Stimulated activated CD4-positive, alpha-beta T cell treated with anti-CD3 and anti-CD28 coated beads, Interleukin-2, amount 100 ng/mL, for 24 hours (primary cell): Measurements from ENCODE around the gene ZIM2.
"Not testable (repeated sequence)": the region's sequence is repeated elsewhere in the genome, so short reads cannot be mapped to it uniquely, and the experiment has no call there.

Source experiments
- DNase-seq, 2 donors: peaks; one replicate each; pipeline ENCODE4 v3.0.0-alpha.2; 2020

ZIM2 gene

DNA sequence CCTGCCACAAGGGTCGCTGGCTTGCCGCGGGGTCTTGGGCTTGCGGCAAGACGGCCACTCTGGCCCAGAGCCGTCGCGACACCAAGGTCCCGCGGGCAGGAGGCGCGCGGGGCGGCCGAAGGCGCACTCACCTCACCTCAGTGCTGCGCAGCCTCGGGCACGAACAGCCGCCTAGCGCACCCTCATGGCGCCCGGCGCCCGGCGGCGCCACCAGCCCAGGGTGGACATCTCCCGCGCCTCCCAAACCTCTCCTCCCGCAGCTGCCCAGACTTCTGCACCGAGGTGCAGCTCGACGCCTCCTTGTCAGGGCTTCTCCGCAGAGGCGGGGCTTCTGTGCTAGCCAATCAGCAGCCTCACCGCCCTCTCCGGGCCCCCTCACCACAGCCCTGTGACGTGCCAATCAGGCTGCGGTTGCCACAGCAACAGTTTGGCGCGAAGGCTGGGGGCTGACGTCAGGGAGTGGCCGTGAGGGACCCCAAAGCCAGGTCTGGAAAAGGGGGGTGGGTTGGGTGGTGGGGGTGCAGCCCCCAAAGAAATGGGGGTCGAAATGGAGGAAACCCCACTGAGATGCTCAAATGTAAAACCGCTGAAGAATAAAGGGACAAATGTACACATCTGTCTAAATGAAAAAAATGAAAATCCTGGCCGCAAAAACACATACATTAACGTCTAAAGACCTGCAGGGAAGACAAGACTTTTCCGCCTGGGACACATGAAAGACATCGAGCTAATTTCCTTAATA is at the start of gene ZIM2, which contains the start of gene PEG3:
ZIM2 (minus strand) TSS at position 276 of the 742 bp plus-strand sequence. CDS start 16,449 bp downstream, outside the sequence.
PEG3 (minus strand) TSS at position 276 of the 742 bp plus-strand sequence. CDS start 16,071 bp downstream, outside the sequence.
- no peak for DNase-seq

DNA sequence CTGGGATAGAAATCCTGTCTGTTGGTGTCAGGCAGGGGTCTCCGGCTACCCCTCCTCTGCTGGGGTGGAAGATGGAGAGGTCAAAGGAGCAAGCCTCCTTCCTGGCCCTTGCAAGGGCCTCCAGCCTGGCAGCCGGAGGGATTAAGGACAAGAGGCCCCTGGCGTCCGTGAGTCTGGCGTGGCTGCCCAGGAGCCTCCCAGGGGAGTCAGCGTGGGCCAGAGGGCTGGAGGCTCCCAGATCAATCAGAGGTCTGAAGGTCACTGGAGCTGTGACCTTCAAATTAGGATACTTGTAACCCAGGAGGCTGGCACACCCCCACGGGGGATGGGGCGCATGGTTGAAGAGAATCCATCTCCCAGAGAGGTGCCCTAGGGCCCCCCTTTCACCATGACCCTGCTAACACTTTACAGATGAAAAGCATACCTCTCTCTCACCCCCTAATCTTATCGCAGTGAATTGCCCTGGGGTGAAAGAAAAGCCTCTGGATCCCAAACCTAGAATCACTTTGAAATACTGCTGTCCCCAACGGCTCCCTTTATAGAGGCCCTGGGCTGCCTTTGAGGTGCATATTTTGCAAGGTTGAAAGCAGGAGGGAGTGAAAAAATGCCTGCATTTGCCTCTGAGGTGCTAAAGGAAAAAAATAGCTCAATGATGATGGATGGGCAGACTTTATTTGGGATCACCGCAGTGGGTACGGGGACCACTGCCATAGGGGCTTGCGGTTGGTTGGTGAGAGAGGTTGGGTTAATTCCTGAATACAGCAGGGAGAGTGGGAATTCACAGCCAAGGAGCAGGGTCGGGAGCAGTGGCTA is 44.9 kb upstream of the ZIM2 start:
- DNase-seq = no peak

DNA sequence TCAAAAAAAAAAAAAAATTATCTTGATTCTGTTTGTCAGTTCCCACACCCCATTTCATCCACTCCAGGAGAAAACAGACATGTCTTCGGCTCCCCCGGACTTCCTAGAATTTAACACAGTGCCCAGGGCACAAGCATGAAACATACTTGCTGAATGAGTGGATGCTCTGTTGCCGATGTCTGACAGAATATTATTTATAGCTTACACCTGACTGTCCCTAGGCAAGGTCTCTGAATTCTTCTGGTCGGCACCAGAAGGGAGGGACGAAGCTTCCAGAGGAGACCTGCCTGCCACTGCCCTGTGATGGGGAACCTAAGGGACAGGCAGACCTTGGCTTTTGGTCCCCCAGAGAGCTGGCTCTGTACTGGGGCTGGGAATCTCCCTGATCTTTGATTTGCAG is 43.9 kb upstream of the ZIM2 start:
- DNase-seq = no peak

DNA sequence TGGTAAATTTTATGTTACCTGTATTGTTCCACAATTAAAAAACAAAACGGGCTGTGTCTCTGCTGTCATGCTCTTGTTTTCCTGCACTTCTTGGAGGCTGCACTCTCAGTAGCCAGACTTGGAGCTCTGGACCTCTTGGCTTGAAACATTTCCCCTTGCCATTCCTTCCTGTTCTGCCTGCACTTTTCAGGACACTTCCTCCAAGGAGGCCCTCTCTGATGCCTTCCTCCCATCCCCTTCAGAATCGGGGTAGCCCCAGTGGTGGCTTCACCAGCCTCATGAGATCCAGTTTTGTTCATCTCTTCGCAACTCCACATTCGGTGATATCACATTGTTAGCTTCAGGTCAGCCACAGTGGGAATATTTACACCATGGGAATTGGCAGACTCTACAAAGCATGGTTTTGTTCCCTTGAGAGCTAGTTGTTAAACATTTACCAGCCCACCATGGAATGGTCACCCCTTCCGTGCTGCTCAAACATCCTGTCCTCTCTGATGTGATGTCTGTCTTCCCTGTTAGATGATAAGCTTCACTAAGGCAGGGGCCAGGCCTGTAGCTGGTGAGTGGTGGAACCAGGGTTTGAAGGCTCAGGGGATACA is 40.2 kb upstream of the ZIM2 start:
- DNase-seq = no peak

DNA sequence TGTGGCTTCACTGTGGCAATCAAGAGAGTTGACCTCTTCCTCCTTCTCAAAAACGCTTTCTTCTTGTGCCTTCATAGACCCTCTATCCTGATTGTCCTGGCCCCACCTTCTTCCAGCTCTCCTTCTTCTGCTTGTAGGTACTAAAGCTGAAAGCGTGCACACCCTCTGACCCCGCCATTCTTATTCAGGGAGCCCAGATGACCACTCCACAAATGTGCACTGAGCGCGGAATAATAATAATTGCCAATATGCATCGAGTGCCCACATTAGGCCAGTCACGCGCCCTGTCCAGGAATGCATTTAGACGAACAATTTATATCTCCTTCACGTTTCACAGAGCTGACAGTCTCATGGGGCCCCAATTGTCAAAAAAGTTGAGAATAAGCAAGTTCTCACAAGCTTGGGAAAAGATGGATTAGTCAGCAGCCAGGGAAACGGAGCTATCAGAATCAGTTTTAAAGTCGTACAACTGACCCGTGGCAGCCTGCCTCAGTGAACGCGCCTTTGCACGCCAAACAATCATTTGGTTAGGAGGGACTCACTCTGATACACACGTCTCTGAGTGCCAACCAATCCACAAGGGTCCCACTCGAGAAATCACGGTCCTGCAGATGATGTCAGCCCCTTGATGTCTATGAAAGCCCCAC is 36.7 kb upstream of the ZIM2 start:
- no peak for DNase-seq

DNA sequence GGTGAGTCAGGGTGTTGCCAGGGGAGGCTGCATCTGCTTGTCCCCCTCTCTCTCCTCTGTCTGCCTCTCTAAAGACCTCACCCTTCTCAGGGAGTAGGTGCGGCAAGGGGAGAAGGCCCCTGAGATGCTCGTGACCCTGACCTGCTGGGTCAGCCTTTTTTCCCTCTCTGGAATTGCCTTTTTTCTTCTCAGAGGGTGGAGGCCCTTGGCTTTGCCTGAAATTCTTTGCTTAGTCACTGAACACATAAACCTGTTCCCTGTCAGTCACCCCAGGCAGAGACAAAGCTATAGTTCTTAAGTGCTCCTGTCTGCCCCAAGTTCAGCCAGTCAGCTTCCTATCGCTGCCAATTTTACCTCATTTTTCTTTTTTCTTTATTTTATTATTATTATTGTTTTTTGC is 35.2 kb upstream of the ZIM2 start:
- DNase-seq = no peak

DNA sequence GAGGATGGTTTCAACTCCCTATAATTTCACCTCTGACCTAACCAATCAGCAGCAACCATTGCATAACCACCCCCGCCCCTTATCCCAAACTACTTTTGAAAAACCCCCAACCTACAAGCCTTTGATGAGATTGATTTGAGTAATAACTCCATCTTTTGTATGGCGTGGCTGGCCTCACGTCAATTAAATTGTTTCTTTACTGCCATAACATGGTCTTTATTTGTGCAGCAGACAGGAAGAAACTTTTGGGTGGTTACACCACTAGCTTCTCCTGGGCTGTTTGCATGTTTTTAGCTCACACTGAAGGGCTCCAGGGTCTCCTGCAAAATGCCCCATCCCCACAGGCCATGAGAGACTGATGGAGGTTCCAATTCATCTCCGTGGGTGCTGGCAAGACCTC is 34.0 kb upstream of the ZIM2 start:
- no peak for DNase-seq

DNA sequence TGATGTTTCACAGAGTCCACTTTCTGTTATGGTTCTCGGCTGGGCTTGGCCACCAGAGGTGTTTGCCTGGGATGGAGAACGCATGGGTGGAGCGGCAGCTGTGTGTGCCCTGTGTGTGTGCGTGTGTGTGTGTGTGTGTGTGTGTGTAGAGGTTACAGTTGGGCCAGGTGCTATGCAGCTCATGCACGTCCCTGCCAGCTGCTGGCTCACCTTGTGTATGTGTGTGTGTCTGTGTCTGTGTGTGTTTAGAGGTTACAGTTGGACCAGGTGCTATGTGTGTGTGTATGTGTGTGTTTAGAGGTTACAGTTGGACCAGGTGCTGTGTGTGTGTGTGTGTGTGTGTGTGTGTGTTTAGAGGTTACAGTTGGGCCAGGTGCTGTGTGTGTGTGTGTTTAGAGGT is 33.0 kb upstream of the ZIM2 start:
- DNase-seq = no peak

DNA sequence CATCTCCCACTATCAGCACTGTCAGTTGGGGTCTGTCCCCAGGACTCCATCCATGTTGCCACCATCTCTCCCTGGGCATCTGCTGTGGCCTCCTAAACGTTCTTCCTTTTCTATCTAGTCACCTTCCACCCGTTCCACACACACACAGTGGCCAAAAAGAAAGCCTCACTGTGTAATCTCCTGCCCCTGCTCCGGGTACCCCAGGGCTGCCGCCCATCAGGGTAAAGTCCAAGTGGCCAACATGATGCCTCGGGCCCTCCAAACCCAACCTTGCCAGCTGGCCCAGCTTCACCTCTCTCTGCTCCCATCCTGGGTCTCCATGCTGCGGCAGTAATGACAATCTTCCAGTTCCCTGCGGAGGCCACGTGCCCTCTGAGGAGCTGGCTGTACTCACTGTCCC is 29.4 kb upstream of the ZIM2 start:
- DNase-seq = no peak

DNA sequence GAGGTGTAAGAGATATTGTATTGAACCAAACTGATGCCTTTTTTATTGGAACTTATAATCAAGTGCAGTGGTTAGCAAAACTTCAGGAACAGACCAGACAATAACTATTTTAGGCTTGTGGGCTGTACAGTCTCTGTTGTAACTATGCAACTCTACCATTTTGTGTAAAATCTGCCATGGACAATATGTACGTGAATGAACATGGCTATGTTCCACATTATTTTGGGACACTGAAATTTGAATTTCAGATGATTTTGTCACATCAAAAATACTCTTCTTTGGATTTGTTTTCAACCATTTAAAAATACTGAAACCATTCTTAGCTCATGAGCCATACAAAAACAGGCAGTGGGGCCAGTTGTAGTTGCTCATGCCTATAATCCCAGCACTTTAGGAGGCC is 27.9 kb upstream of the ZIM2 start:
- DNase-seq = no peak

DNA sequence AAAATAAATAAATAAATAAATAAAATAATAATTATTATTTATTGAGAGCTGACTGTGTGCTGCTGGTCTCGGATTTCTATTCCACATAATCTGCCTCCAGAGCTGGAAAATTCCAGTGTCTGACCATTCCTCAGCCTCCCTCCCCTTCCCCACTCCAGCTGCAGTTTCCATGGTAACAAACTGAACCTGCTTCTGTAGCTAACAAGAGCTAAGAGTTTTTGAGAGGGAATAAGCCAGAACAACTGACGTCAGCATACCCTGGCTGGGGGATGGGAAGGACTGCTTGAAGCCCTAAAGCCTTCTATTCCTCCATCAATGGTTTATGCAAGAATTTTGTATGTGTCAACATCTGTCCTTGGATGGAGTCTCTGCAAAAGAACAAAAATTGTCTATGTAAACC is 26.0 kb upstream of the ZIM2 start:
- DNase-seq = no peak

DNA sequence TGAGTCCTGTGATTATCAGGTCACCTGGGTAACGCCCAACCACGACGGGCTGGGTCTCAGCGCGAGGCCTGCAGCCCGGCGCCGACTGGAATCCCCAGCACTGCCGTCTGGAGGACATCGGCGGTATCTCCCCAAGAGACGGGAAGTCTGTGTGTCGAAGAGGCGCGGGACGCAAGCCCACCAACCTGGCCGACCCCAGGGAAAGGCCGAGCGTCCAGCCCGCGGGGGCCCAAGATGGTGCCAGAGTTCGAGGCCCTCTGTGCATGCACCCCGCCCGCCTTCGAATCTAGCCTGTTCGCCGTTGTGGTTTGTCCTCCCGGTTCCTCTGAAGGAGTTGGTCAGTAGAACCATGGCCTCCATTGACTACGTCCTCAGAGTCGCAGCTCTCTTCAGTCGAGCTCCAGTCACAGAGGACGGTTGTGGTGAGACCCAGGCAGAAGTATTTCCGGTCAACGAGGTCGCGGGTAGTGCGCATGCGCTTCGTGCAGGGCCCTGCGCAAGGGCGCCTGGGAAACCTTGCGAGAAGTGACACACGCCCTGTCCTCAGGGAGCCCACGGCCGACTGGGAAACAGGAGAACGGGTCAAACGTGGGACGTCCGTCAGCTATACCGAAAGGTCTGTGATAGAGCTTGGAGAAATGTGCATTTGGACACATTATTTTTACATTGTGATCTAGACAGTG is 24.1 kb upstream of the ZIM2 start:
- no peak for DNase-seq

DNA sequence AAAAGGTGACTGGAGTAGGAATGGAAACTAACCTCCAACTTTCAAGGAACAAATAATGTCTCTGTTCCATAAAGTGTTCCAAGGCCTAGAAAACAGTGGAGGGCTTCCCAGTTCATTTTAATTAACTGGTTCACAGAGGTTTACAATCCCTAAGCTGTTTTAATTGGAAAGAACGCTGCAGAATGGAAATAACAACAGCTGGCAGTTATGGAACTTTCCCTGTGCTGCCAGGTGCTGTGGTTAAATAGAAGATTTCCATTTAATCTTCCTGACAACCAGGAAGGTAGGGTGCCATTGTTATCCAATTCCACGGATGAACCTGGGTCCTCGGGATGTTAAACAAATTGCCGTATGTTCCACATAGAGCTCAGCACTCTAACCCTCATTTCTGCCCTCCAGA is 22.2 kb upstream of the ZIM2 start:
- DNase-seq = no peak

DNA sequence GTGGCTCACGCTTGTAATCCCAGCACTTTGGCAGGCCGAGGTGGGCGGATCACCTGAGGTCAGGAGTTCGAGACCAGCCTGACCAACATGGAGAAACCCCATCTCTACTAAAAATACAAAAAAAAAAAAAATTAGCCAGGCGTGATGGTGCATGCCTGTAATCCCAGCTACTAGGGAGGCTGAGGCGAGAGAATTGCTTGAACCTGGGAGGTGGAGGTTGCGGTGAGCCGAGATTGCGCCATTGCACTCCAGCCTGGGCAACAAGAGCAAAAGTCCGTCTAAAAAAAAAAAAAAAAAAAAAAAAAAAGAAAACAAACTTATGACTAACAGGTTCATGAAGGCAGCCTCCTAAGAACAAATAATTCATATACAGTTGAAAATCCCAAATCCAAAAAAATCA is 19.9 kb upstream of the ZIM2 start:
- not testable (repeated sequence) for DNase-seq

DNA sequence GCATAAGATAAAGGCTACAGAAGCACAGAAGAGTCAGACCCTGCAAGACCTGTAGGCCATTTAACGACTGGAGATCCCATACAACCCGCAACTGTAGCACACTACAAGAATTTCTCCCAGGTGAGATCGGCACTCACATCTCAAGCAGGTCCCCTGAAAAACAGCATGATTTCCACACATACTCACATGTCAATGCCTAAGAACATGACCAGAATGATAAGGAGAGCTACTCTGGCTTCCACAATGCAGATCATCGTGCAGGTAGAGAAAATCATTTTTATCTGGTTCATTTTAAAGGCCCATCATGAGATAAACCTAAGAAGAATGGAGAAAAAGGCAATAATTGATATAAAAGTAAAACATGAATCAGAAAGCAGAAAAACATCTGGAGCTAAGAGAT is 17.5 kb upstream of the ZIM2 start:
- DNase-seq = no peak

DNA sequence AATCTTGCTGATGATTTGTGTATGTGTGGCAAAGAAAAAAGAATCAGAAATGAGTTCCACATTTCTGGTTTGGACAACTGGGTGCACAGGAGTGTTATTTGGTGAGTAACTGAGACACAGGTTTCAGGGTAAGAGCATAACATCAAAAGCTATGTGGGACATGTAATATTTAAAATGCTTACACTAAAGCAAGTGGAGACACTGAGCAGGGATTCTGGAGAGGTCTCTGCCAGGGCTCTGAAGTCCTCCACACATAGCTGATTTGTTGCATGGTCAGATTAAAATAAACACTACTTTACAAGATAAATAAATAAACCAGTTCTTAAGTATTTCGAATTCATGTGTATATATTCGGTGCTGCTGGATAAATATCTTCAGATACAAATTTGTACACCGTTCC is 16.3 kb upstream of the ZIM2 start:
- DNase-seq = no peak

DNA sequence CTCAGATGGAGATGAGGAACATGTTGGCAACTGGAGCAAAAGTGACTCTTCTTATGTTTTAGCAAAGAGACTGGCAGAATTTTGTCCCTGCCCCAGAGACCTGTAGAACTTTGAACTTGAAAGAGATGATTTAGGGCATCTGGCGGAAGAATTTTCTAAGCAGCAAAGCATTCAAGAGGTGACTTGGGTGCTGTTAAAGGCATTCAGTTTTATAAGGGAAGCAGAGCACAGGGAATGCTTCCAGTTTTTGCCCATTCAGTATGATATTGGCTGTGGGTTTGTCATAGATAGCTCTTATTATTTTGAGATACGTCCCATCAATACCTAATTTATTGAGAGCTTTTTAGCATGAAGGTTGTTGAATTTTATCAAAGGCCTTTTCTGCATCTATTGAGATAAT is 11.8 kb upstream of the ZIM2 start:
- DNase-seq = not testable (repeated sequence)

DNA sequence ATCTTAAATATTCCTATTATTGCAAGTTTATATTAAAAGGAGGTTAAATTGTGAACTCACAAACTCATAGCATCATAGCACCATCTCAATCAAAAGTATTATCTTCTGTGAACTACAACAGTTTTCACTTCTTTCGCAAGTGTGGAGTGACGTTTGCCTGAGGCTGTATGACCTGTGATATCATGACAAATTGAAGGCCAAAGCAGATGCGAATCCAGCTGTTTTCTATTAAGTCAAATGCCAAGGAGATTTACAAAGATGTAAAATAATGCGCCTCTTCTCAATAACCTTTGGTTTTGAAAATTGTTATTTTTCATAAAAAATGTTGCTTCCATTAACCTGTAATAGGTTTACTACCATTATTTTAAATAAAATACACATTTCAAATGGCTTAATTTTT is 7.6 kb upstream of the ZIM2 start:
- DNase-seq = no peak

DNA sequence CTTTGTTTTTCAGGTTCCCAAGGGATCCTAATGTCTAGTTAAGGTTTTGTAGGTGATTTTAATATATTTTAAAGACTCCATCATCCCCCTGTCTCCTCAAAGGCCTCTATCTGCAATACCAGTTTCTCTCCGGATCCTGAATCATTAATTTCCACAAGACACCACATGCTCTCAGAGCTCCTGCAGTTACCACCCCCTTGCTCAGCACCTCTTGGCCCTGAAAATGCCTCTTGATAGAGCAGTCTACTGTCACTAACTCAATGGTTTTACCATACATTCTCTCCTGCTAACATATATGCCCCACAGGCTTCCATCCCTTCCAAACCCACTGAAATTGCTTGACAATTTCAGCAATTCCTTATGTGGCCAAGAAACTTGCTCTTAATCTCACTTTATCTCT is 1.9 kb upstream of the ZIM2 start:
- DNase-seq = no peak

DNA sequence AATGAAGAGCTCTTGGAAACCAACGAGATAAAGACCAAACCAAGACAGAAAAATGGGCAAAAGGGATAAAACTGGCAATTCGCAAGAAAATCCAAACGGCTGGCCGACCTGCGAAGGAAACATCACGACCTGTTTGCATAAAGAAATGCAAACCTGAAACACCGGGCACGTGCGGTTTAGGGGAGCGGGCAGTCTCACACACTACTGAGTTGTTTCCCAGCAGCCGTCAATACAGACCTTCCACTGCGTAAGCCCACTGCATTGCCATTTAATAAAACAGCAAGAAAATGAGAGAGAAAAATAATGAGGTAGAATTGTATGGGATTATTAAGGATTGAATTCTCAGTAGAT is 642 bp upstream of the ZIM2 start:
- DNase-seq = no peak

DNA sequence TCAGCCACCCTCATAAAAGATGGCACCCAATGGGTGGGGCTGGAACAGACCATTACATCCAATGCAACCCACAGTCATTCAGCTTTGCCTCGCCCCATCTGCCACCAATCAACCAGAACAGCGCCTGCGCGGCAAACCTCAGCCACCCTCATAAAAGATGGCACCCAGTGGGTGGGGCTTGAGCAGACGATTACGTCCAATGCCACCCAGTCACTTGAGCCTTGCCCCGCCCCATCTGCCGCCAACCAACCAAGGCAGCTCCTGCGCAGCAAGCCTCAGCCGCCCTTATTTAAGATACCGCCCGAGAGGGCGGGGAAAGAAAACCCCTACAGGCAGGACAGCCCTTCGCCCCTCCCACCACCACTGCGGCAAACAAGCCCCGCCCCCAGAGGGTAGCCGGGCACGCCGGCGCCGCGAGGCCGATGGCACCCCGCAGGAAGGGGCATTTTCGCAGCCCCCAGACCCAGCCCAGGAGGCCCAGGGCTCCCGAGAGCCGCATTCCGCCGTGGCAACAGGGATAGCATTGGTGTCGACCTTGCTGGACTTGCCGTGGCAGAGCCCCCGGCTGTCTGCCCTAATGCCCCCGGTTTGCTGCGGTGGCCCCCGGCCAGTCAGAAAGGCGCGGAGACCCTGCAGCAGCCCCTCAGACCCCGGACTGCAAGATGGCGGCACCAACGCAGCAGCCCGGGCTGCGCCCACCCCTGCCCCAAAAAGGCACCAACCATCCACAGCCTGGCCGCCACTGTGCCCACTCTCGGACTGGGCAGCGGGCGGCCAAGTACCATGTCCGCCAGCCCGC is 675 bp downstream of the ZIM2 start:
- peak in 1 of 2 donors; percentile 2 for DNase-seq
